ENCODE results near the gene CASQ1.

GRCh38 chr1:160177231-160177630 is 13.1 kb upstream of the CASQ1 start:
- TF ChIP-seq CTCF (IDR thresholded peaks at IDR 0.05), result no peak
- no peak for TF ChIP-seq ZFX (IDR thresholded peaks at IDR 0.05; ENCODE audit: borderline replicate concordance)

All from 22Rv1 (cell line).